Liver (tissue), 3 donors: ENCODE measurements around the gene FRMD4B.

Source experiments
- ATF3 ChIP-seq: IDR thresholded peaks from 2 replicates; pipeline ENCODE4 v1.6.1; 2016; ENCODE audit warnings: antibody characterized with exemption
- CTCF ChIP-seq: fragments of 150-350 bp; IDR thresholded peaks from 2 replicates; pipeline ENCODE4 v1.5.1; 2017; ENCODE audit warnings: improper control_type of control experiment, low read depth, low read length; ENCODE audit not compliant: missing input control
- GABPA ChIP-seq, 2 donors: IDR thresholded peaks in 1 of 2; conservative IDR thresholded peaks in 1 of 2; 2 replicates each; pipeline ENCODE4 v1.6.1; 2016; ENCODE audit warnings: antibody characterized with exemption in 2 of 2, mild to moderate bottlenecking in 1 of 2, moderate library complexity in 1 of 2
- HNF4A ChIP-seq, 2 donors: conservative IDR thresholded peaks; 2 replicates each; pipeline ENCODE4 v1.6.1; 2016; ENCODE audit warnings: antibody characterized with exemption in 2 of 2, mild to moderate bottlenecking in 2 of 2
- HNF4G ChIP-seq: IDR thresholded peaks from 2 replicates; pipeline ENCODE4 v1.6.1; 2016; ENCODE audit warnings: antibody characterized with exemption
- MAX ChIP-seq: IDR thresholded peaks from 2 replicates; pipeline ENCODE4 v1.6.1; 2016; ENCODE audit warnings: antibody characterized with exemption
- NR2F2 ChIP-seq: IDR thresholded peaks from 2 replicates; pipeline ENCODE4 v1.6.1; 2016; ENCODE audit warnings: antibody characterized with exemption
- RAD21 ChIP-seq, 2 donors: IDR thresholded peaks; 2 replicates each; pipeline ENCODE4 v1.6.1; 2016; ENCODE audit warnings: antibody characterized with exemption in 2 of 2, mild to moderate bottlenecking in 2 of 2
- REST ChIP-seq: IDR thresholded peaks from 2 replicates; pipeline ENCODE4 v1.6.1; 2016; ENCODE audit warnings: antibody characterized with exemption, mild to moderate bottlenecking
- RXRA ChIP-seq, 2 donors: IDR thresholded peaks; 2 replicates each; pipeline ENCODE4 v1.6.1; 2017 to 2018; ENCODE audit warnings: antibody characterized with exemption in 2 of 2, mild to moderate bottlenecking in 1 of 2
- SP1 ChIP-seq: IDR thresholded peaks from 2 replicates; pipeline ENCODE4 v1.6.1; 2018; ENCODE audit warnings: antibody characterized with exemption, mild to moderate bottlenecking
- TAF1 ChIP-seq: conservative IDR thresholded peaks from 2 replicates; pipeline ENCODE4 v1.6.1; 2016; ENCODE audit warnings: antibody characterized with exemption, mild to moderate bottlenecking
- ZBTB33 ChIP-seq: IDR thresholded peaks from 2 replicates; pipeline ENCODE4 v1.6.1; 2016; ENCODE audit warnings: antibody characterized with exemption
- donor health status: healthy.
- donor health status: healthy.

GRCh38 chr3:69370901-69371301, 15.0 kb downstream of the FRMD4B start:
- TF ChIP-seq CTCF (no peak), GABPA (IDR thresholded peaks at IDR 0.05 in 1 of 2, conservative IDR thresholded peaks at IDR 0.05 in 1 of 2) (no peak), SP1 (no peak), RAD21 (IDR thresholded peaks at IDR 0.05) (no peak), NR2F2 (no peak), TAF1 (no peak), RXRA (IDR thresholded peaks at IDR 0.05) (no peak), REST (no peak), ZBTB33 (no peak), ATF3 (no peak), MAX (no peak), HNF4G (no peak), HNF4A (conservative IDR thresholded peaks at IDR 0.05) (no peak)
